HG02970 (cell line): ENCODE data around the gene MFSD8.
"Not testable (repeated sequence)": the region's sequence is repeated elsewhere in the genome, so short reads cannot be mapped to it uniquely, and the experiment has no call there.

Experiments
- ATAC-seq: cut with Tn5 transposase; IDR thresholded peaks from one replicate; pipeline ENCODE4 v1.9.1; 2021; ENCODE audit warnings: mild to moderate bottlenecking, moderate library complexity, moderate number of reproducible peaks; ENCODE audit not compliant: unreplicated experiment, low FRiP score

The MFSD8 gene

GRCh38 chr4:127965062-127965802 lies at the start of gene MFSD8, which contains the start of gene ABHD18:
TSS of gene MFSD8 (minus strand) at chr4:127965173. CDS start at chr4:127965133, 40 bp downstream.
TSS of gene ABHD18 (plus strand) at chr4:127965406. CDS start at chr4:127982956, 17,550 bp downstream.
- peak; percentile 98 for ATAC-seq

GRCh38 chr4:128009428-128009827 lies 44.5 kb upstream of the MFSD8 start:
- ATAC-seq, result no peak

GRCh38 chr4:128006592-128006991 lies 41.6 kb upstream of the MFSD8 start:
- no peak for ATAC-seq

GRCh38 chr4:127997534-127998388 lies 32.8 kb upstream of the MFSD8 start:
- peak; percentile 93 for ATAC-seq

GRCh38 chr4:127996521-127996920 lies 31.5 kb upstream of the MFSD8 start:
- ATAC-seq, result not testable (repeated sequence)

- ATAC-seq, result no peak
Measured at GRCh38 chr4:127995776-127996175, 30.8 kb upstream of the MFSD8 start.

- no peak for ATAC-seq
Measured at GRCh38 chr4:127993151-127993550, 28.2 kb upstream of the MFSD8 start.

GRCh38 chr4:127988638-127989037 lies 23.7 kb upstream of the MFSD8 start:
- no peak for ATAC-seq

GRCh38 chr4:127985989-127986388 lies 21.0 kb upstream of the MFSD8 start:
- ATAC-seq, result no peak

GRCh38 chr4:127982445-127982844 lies 17.5 kb upstream of the MFSD8 start:
- no peak for ATAC-seq

- ATAC-seq, result no peak
Measured at GRCh38 chr4:127978930-127979329, 14.0 kb upstream of the MFSD8 start.

GRCh38 chr4:127975121-127975770 lies 10.3 kb upstream of the MFSD8 start:
- ATAC-seq, result no peak

- ATAC-seq, result not testable (repeated sequence)
Measured at GRCh38 chr4:127970925-127971324, 6.0 kb upstream of the MFSD8 start.

- no peak for ATAC-seq
Measured at GRCh38 chr4:127968586-127968985, 3.6 kb upstream of the MFSD8 start.

GRCh38 chr4:127967141-127967775 lies 2.3 kb upstream of the MFSD8 start:
- no peak for ATAC-seq

GRCh38 chr4:127965803-127966175 lies 816 bp upstream of the MFSD8 start:
- peak; percentile 22 for ATAC-seq

GRCh38 chr4:127964426-127965061 lies 429 bp downstream of the MFSD8 start:
- peak; percentile 15 for ATAC-seq

- not testable (repeated sequence) for ATAC-seq
Measured at GRCh38 chr4:127963633-127964398, 1.2 kb downstream of the MFSD8 start.

GRCh38 chr4:127959794-127960193 lies 5.2 kb downstream of the MFSD8 start:
- no peak for ATAC-seq
